HCEC 1CT (cell line): ENCODE results near the gene SBF2.
"Not testable (repeated sequence)": the region's sequence is repeated elsewhere in the genome, so short reads cannot be mapped to it uniquely, and the experiment has no call there.

Experiments
- DNase-seq: peaks from one replicate; pipeline ENCODE4 v3.0.0-alpha.2; 2017

Gene SBF2

GRCh38 chr11:9943386-9944110, 350.5 kb downstream of the SBF2 start:
- peak; percentile 96 for DNase-seq

DNA sequence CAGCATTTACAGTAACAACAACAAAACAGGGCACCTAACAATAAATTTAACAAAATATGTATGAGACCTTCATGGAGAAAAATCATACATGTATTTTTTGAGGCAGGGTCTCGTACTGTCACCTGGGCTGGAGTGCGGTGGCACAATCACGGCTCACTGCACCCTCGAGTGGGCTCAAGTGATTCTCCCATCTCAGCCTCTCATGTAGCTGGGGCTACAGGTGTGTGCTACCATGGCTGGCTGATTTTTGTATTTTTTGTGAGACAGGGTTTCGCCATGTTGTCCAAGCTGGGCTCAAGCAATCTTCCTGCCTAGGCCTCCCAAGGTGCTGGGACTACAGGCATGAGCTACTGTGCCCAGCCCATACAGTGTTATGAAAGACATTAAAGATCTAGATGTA, 352.0 kb downstream of the SBF2 start:
- no peak for DNase-seq

- not testable (repeated sequence) for DNase-seq
Observed at GRCh38 chr11:9939150-9939549, 354.9 kb downstream of the SBF2 start.

- no peak for DNase-seq
Observed at GRCh38 chr11:9936754-9937153, 357.3 kb downstream of the SBF2 start.

DNA sequence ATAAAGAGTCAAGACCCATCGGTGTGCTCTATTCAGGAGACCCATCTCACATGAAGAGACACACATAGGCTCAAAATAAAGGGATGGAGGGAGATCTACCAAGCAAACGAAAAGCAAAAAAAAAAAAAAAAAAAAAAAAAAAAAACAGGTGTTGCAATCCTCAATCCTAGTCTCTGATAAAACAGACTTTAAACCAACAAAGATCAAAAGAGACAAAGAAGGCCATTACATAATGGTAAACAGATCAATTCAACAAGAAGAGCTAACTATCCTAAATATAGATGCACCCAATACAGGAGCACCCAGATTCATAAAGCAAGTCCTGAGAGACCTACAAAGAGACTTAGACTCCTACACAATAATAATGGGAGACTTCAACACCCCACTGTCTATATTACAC, 361.2 kb downstream of the SBF2 start:
- DNase-seq: not testable (repeated sequence)

DNA sequence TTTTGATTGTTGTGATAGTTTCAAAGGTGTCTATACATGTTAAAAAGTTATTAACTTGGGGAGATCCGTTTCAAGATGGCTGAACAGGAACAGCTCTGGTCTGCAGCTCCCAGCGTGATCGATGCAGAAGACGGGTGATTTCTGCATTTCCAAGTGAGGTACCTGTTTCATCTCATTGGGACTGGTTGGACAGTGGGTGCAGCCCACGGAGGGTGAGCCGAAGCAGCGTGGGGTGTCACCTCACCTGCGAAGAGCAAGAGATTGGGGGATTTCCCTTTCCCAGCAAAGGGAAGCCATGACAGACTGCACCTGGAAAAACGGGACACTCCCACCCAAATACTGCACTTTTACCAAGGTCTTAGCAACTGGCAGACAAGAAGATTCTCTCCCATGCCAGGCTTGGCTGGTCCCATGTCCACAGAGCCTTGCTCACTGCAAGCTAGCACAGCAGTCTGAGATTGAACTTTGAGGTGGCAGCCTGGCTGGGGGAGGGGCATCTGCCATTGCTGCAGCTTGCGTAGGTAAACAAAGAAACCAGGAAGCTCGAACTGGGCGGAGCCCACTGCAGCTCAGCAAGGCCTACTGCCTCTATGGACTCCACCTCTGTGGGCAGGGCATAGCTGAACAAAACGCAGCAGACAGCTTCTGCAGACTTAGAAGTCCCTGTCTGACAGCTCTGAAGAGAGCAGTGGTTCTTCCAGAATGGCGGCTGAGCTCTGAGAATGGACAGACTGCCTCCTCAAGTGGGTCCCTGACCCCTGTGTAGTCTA, 363.3 kb downstream of the SBF2 start:
- DNase-seq: not testable (repeated sequence)

DNA sequence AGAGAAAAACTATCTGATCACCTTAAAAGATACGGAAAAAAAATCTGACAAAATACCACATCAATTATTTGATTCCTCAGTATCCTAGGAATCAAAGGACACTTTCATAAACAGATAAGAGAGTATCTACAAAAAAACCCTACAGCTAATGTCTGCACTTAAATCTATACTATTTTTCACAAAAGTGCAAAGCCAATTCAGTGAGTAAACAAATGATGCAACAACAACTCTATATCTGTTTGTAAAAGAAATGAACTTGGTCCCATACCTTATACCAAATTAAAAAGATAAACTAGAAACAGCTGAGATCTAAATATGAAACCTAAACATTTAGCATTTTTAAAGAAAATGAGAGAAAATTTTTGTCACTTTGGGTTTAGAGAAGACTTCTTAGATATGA, 366.3 kb downstream of the SBF2 start:
- DNase-seq: no peak

GRCh38 chr11:9923280-9923679, 370.7 kb downstream of the SBF2 start:
- no peak for DNase-seq

GRCh38 chr11:9922806-9923205, 371.2 kb downstream of the SBF2 start:
- no peak for DNase-seq

DNA sequence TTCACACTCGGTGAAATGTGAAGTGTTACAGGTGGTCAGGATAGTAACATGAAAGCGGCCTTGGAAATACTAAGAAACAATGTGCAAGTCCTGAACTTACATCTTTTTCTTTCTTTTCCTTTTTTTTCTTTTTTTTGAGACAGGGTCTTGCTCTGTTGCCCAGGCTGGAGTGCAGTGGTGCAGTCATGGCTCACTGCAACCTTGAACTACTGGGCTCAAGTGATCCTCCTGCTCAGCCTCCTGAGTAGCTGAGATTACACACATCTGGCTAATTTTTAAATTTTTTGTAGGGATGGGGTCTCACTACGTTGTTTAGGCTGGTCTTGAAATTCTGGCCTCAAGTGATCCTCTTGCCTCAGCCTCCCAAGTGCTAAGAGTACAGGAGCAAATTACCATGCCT, 377.5 kb downstream of the SBF2 start:
- no peak for DNase-seq

- no peak for DNase-seq
Observed at GRCh38 chr11:9914064-9914463, 380.0 kb downstream of the SBF2 start.

GRCh38 chr11:9905960-9906791, 387.8 kb downstream of the SBF2 start:
- DNase-seq: peak; percentile 97

- no peak for DNase-seq
Observed at GRCh38 chr11:9905501-9905951, 388.5 kb downstream of the SBF2 start.

DNA sequence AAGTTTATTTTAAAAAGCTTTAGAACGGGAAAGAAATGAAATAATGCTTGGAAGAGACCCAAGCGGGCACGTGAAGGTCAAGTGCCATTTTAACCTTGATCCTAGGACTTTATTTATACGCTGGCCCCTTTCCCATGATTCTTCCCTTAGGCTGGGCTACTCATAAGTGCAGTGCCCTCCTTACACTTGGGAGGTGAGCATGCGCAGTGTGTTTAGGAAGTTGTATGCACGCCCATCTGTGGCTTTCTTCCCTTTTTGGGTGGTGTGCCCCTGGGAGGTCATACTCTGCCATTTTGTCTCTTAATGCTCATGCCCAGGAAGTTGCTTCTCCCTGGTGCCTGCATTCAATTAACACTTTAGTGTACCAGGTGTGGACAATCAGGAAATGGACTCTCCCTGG, 390.4 kb downstream of the SBF2 start:
- DNase-seq: no peak

- DNase-seq: no peak
Observed at GRCh38 chr11:9901943-9902342, 392.1 kb downstream of the SBF2 start.

- peak; percentile 92 for DNase-seq
Observed at GRCh38 chr11:9900253-9900652, 393.8 kb downstream of the SBF2 start.

GRCh38 chr11:9899676-9900075, 394.3 kb downstream of the SBF2 start:
- DNase-seq: no peak

GRCh38 chr11:9896902-9897301, 397.1 kb downstream of the SBF2 start:
- DNase-seq: no peak

DNA sequence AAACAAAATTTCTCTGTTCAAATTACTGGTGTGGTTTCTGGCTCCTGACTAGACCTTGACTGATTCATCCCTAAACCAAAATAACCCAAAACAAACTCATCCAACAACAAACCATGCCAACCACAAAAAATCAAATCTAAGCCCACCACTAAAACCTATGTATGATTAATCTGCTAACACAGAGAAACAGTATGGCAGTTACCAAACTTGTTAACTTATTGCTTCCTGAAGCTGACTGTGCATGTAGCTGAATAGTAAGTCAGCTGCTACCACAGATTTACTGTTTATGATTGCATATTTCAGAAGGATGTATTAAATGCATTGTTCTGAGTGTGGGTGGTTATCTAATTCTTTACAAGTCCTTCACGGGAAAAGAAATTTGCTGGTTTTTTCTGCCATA, 399.0 kb downstream of the SBF2 start:
- peak; percentile 71 for DNase-seq

DNA sequence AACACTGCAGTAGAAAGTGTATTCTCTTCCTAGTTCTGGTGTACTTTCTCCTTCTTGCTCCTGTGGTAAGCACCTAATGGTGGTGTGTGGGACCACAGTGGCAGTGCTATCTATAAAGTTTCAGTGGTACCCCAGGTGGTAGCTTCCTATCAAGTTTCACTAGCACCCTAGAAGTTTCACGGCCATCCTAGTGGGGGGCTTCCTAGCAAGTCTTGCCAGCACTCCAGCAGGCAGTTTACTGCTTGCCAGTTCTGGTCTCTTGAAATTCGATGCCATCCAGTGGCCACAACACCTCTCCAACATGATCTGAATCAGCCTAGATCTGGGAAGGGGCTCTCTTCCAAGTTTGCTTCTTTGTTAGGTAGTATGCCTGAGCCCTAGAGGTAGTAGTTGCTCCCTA, 400.5 kb downstream of the SBF2 start:
- DNase-seq: no peak

GRCh38 chr11:9888938-9889337, 405.1 kb downstream of the SBF2 start:
- DNase-seq: no peak

GRCh38 chr11:9887472-9887871, 406.5 kb downstream of the SBF2 start:
- no peak for DNase-seq

DNA sequence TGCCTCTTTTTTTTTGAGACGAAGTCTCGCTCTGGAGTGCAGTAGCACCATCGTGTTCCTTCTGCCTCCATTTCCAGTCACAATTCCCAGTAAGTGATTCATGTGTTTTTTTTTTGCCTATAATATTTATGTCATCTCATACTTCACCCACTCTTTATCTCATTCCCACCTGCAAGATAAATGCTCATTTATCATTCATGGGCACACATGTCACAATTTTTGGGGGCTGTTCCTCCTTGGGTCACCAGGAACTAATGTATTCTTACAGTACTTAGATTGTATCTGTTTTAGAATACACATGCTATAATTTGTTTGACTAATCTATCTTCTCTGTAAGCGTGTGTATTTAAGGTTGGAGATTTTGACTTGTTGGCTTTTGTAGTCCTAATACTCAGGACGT, 407.4 kb downstream of the SBF2 start:
- no peak for DNase-seq

DNA sequence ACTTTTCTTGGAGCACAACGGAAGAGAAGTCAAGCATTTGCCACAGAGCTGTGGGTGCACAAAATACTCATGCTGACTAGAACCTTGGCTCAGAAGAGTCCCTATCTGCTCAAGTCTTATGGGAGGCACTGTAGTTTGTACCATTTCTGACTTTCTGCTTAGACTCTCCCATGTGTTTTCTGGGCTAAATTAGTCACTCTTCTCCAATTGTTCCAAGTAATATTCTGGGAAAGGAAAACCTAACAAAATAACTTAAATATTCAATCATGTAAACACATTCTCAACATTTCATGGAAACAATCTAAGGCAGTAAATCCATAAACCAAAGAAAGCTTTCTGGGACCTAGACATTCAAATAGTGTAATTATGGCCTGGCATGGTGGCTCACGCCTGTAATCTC, 409.4 kb downstream of the SBF2 start:
- no peak for DNase-seq
